ELR (cell line): ENCODE results near the gene NELL2.
A peak's percentile ranks its signal among the peaks of the same experiment; 100 is the strongest.
"Not testable (repeated sequence)": the region's sequence is repeated elsewhere in the genome, so short reads cannot be mapped to it uniquely, and the experiment has no call there.

Source experiments
- DNase-seq: peaks from one replicate; pipeline ENCODE4 v3.0.0-alpha.2; 2015; ENCODE audit warnings: low read depth

NELL2 gene

DNA sequence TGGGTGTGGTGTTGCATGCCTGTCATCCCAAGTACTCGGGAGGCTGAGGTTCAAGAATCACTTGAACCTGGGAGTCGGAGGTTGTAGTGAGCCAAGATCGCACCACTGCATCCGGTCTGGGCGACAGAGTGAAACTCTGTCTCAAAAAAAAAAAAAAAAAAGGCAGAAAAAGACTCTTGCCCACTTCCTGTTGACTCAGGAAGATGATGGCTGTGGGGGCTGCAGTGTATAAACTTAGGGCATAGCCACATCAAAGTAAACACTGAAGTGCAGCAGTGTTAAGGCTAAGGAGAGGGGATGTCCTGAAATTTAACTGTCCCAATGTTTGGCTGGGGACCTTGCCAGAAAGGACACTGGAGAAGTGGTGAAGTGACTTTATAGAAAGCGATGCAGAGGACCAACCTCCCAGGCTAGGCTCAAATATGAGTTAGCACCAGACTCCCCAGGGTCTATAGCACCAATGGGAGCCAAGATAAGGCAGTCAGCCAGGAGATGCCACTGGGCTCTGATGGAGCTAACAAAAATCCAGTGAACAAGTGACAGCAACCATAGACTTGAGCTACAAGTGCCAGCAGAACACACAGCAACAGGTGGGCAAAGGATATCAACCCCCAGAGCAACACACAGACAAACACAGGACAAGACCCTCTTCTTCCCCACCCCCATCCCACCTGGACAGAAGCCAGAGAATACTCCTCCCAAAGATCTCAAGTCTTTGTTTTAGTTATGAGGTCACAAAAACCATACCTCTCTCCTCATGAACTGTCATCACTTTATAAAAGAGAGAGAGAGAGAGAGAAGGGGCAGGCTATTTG, 28.0 kb downstream of the NELL2 start:
- DNase-seq: no peak

DNA sequence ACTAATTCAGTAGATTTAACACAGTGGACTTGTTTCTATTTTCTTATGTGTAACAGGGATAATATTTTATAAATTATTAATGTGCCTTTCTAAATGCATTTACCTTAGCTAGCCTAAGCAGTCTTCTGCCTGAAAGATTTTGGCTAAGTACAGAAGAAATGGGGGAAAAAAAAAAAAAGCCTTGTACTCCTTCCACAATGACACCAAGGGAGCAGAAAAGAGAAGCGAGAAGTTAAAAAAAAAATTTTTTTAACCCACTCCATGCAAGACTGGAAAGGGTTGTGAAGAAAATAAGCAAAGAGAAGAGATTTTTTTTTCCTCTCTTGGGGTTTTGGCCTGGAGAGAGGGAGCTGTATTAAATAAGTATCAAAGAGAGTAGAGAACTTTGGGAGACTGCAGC, 28.7 kb downstream of the NELL2 start:
- no peak for DNase-seq

DNA sequence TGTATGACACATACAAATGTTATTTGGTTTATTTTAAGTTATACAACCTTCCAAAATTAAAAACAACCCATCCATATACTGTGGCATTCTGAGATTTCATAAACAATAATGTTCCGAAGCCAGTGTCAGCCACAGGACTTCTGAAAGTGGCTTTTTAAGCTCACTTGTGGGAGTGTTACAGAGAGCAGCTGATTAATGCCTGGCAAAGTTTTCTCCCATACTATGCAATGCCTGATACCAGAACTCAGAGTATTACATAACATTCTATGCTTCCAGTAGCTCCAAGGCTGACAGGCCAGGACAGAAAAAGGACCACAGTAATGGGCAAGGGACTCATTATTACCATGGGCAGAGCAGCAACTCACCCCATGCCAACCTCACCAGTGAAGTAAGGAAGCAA, 29.3 kb downstream of the NELL2 start:
- DNase-seq: no peak

DNA sequence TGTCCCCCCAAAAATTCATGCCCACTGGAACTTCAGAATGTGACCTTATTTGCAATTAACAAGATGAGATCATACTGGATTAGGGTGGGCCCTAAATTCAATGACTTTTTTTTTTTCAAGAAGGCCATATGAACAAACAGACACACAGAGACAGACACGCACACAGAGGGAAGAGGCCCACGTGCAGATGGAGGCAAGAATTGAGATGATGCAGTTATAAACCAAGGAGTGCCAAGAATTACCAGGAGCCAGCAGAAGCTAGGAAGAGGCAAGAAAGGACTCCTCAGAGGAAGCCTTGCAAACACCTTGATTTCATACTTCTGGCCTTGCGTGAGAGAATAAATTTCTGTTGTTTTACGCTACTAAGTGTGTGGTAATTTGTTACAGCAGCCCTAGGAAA, 33.4 kb downstream of the NELL2 start:
- DNase-seq: no peak

DNA sequence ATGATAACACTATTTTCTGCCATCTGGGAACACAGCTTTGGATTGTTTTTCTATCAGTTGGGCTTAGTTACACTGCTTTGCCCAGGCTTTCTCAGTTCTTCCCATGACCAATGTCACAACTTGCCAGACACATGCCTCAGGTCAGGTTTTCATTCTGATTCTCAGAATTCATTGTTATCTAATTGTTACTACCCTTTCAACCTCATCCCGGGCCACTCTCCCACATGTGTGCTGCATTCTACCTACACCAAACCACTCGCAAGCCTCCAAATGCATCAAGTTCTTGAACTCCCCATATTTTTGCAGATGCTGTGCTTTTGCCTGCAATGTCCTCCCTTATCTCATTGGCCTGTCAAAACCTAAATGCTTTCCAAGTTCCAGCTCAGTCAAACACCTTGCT, 36.3 kb downstream of the NELL2 start:
- DNase-seq: no peak

DNA sequence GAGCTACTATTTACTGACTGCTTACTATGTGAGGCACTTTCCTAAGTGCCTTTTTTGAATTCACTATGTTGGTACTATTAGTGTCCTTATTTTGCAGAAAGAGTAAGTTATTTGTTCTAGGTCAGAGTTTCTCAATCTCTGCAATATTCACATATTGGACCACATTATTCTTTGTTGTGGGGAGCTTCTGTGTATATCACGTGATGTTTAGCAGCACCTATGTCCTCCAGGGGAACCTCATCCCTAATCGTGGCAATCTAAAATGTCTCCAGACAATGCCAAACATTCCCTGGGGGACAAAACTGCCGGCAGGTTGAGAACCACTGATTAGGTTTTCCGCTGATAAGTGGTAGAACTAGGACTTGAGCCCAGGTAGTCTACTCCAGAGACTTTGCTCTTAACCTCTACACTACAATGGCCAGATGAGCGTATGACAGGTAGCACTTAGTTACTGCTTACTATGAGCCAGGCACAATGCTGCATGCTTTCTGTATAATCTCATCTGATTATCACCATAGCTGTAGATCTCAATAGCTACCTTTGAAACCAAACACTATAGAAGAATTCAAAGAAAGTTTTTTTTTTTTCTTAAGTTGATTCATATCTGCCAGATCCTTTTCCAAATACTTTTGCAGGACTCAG, 38.9 kb downstream of the NELL2 start:
- no peak for DNase-seq

DNA sequence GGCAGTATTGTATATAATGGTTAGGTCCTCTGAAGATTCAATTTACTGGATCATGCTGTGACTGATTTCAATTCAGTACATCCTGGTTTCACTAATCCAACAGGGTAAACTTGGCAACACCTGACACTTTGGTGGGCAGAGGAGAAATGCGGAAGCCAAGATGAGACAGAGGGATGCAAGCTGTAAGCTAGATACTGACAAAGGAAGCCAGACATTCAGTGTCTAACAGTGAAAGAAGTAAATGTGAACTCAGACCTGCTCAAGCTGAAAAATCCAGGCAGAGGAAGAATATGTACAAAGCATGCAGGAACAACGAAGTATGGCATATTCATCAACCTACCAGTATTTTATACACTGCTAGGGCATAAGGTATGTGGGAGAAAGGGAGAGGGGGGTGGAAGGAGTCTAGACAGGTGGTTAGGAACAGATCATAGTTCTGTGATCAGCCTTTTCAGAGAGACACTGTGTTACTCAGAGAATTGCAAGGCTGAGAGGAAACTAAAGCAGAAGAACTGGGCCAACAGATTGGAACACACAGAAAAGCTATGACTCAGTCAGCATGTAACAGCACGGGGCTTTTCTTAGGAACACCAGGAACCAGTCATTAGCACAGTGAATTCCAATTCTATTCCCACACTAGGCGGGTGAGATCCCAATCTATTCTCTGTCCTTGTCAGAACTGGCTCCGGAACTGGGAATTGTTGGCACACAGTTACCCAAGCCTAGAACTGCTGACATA, 40.3 kb downstream of the NELL2 start:
- DNase-seq: no peak

DNA sequence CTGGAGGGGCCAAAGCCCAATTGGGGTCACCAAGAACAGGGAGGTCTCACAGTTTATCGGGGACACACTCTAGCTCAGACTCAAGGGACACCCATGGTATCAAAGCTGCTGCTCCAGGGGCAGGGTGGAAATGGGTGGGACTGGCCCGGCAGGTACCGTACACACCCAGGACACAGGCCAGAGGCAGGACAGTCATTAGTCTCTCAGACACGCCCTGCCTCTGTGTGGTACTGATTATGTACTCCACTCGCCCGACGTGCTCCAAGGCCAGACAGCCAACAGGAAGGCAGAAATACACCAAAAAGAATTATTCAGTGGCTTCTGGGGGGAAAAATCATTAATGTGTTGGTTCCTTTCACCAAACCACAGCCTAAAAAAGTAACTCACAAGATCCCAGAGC, 41.1 kb downstream of the NELL2 start:
- DNase-seq: not testable (repeated sequence)

DNA sequence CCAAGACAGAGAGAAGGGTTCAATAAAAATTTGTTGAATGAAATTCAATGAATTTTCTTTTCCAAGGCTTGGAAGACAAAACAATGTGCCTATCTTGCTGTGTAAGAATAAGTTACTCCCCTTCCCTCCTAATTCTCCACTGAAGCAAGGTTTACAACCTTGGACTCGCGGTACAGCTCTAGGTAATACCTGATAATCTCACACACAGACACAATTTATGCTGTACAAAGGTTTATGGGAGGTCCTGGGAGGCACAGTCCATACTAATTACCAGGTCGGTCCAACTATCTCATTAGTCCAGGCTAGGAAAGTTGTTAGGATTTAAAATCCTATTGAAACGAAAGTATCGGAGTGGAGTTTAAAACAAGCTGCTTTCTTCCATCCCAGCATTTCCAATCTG, 42.6 kb downstream of the NELL2 start:
- no peak for DNase-seq

DNA sequence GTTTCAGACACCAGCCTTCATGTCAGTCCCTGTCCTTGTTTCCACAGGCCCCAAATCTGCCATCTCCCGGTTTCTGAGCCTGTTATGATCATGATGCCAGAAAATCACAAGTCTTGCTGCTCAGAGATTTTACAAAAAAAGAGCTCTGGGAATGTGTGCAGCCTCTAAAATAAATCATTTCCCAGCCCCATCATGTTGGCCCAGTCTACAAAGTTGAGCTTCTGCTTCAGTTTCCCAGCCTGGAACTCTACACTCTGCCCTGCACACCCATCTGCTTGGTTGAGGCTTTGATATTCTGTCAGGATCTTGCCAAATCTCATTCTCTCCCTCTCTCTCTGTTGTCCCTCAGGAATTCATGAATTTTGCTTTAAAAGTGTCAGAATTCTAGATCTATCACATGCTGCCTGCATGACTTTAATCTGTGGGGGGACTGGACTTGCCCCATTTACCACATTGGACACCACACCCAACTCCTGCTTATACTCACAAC, 45.5 kb downstream of the NELL2 start:
- DNase-seq: no peak

DNA sequence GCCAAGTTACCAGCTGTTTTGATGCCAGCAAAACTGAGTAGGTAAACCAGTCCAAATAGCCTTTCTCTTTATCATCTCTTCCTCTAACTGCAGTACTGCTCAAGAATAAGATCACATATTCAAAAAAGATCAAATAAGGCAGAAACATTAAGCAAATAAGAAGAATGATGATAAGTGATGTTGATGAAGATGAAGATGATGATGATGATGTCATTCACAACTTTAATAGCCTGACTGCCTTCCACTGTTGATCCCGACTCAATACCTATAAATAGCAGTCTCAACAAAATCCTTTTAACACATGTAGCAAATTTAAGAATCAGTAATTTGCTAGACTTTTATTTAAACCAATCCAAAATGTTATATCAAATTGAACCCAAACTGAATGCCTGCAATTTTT, 47.1 kb downstream of the NELL2 start:
- DNase-seq: no peak

DNA sequence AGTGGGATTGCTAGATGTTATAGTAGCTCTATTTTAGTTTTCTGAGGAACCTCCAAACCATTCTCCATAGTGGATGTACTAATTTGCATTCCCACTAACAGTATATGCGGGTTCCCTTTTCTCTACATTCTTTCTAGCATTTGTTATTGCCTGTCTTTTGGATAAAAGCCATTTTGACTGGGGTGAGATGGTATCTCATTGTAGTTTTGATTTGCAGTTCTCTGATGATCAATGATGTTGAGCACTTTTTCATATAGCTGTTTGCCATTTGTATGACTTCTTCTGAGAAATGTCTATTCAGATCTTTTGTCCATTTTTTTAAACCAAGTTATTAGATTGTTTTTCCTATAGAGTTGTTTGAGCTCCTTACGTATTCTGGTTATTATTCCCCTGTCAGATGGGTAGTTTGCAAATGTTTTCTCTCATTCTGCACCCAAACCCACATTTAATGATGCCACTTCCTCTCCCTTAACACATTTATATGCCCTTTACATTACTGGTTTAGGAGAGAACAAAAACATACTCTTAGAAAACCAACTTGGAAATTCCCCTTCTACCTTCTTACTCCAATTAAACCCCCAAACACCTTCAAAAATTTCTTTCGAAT, 48.2 kb downstream of the NELL2 start:
- no peak for DNase-seq

DNA sequence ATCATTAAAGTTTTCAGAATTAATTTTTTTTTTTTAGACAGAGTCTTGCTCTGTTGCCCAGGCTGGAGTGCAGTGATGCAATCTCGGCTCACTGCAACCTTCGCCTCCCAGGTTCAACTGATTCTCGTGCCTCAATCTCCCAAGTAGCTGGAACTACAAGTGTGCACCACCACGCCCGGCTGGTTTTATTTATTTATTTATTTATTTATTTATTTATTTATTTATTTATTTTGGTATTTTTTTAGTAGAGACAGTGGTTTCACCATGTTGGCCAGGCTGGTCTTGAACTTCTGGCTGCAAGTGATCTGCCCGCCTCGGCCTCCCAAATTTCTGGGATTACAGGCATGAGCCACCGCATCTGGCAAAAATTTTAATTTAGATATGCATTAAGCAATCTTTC, 54.4 kb downstream of the NELL2 start:
- not testable (repeated sequence) for DNase-seq

DNA sequence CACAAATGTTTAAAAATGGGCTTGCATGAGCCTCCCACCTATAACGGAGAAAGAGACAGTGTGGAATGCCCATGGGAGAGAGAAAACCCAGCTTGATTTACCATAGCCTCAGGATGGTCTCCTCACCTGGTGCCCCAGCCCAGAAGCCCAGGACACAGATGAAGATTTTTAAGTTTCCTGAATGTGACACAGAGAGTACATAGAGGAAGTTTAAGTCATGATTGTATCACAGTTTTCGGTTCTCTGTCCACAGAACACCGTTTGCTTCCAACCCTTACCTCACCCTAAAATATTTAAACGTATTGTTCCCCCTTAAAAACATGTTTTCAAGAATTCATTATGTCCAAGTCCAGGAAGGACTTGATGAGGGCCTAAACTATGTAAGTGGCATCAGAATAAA, 56.2 kb downstream of the NELL2 start:
- no peak for DNase-seq

DNA sequence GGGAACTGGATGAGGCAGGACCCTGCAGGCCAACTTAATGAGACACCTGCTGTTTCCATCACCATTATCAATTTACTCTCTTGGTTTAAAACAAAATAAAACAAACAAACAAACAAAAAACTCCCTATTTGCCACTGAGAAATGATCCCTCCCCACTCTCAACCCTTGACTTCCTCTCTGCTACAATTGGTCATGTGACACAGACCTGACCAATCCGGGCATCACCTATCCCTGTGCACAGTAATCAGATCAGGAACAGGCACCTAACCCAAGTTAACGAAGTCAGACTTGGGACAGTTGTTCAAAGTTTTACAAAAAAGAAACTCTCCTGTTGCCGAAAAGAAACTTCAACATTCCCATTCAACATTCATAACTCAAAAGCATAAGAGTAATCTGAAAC, 58.4 kb downstream of the NELL2 start:
- DNase-seq: no peak

DNA sequence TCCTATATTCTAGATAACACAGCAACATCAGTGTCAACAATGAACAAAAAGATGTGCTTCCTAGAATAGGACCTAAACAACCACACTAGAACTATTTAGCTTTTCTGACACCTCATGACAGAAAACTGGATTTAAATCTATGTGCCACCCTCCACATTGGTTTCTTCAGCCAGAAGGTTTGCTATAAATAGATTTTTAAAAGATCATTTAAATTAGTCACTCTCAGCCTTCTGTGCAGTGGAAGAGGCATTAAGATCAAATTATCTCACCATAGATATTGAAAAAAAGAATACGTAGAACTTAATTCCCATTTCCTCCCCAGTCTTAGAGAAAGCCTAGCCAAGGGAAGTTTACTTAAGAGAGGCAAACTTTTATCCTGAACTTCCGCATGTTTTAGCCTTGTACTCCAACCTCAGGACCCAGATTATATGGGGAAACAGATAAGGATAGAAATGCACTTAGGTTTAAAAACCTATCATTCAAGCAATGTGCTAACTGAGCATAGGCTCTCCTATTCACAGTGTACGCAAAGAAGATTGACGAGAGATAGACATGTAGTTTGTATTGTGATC, 59.6 kb downstream of the NELL2 start:
- DNase-seq: no peak

DNA sequence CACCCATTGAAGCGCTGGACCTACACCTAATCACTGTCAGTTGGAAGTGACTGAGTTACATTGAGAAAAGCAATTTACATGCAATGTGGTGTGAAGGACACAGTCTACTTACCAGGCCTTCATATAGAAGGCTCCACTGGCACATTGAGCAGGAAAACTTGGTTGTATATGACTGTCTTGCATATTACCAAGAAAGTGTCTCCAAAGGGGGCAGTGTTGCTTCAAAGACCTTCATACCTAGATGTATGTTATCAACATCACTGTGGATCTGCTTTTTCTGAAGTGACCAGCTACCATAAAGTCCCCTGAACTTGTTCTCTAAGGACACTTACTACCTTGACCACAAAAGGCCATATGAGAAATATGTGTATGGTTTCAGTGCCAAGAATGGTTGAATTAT, 64.1 kb downstream of the NELL2 start:
- DNase-seq: peak; percentile 5

DNA sequence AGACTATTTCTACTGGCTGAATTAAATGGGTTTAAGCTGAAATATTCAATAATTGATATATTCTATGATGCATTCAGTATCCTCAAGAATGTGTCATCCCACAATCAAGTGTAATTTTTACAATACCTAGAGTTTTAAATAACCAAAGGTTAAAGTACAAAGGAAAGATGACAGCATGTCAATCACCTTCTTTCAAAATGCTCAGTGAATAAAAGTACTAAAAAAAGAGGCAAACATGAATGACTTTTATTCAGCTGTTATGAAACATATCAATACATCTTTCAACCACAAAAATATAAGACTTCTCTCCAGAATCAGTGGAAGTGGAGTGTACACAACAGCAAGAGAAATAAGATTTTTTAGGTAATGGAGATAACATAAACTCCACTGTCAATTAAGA, 72.0 kb downstream of the NELL2 start:
- DNase-seq: no peak

DNA sequence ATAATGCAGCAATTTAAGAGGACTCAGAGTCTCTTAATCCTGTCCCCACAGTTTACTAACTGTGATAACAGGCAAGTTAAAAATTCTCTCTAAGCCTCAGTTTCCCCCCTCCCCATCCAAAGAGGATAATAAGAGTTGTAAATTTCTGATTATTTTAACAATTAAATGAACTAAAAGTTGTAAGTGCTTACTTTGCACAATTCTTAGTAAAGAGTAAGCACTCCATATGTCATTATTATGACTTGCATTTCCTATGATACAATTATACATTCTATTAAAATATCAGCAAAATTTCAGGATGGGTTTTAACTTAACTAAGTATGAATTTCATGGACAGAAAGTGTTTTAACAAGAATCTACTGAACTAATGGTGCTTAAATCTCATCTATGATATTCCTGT, 80.1 kb downstream of the NELL2 start:
- DNase-seq: no peak

DNA sequence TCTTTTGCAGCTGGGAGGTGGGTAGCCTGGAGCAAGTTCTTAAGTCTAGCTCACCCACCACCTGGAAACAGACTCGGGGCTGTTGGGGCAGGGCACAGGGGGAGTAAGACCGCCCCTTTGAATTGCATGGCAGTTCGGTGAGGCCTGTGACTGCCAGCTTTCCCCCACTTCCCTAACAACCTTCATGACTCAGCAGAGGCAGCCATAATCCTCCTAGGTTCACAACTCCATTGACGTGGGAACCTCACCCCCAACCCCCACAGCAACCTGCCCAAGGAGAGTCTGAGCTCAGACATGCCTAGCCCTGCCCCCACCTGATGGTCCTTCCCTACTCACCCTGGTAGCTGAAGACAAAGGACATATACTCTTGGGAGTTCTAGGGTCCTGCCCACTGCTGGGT, 87.4 kb downstream of the NELL2 start:
- no peak for DNase-seq

DNA sequence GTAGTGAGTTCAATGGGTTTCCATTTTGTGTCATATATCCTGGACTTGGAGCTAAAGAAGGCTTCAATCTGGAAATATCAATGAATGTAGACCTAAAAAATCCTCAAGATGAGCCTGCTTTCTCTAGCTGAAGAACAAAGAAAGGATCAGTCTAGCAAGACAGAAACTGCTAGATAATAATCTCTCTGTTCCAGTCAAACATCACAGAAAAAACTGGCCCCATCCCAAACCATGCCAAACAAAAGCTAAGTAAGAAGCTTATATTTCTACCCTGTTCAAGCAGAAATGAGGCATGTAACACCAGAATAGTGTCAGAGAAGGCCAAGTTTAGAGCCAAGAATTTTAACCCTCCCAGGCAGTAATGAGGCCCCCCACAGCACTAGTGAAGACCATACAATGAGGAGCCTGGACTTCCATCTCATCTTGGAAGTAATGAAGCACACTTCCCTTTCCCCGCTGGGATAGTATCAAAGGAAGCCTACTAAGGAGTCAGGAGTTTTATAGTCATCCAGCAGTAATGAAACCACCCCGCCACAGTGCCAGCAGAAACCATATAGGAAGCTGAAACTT, 95.8 kb downstream of the NELL2 start:
- no peak for DNase-seq

DNA sequence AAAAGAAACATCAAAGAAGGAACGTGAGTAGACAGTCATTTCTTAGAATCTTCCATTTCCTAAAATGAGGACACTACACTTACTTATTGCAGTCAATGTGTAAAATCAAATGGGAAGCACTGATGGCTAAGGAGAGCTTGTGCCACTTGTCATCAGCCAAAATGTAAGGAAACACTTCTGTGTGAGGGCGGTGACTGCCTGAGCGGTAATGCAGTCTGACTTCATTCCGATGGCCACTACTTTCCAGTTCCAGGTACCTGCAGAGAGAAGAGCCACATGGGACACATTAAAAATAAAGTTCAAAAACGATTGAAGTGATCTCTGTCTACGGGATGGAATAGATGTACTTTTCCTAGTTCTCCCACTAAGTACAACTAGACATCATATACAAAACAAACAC, 96.3 kb downstream of the NELL2 start:
- DNase-seq: no peak
